Measurements from ENCODE around the gene GSPT1.

DNA sequence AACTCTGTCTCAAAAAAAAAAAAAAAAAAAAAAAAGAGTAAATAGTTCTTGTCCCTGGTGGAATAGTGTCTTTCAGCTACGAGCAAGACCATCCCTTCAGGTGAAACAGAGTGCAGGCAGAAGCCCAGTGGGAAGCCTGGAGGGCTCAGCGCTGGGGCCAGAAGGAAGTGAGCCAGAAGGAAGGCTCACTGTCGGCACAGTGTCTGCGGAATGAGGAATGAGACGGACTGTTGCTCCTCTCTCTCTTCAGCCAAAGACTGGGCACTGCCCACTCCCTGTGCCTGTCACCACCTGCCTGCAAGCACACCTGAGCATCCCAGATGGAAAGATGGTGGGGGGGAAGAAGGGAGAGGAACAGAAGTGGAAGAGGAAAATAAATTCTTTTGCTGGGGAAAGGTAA, 71.9 kb downstream of the GSPT1 start:
- TF ChIP-seq POLR2A (IDR thresholded peaks at IDR 0.05; ENCODE audit: low read length) (no peak), GATA1 (IDR thresholded peaks at IDR 0.05; ENCODE audit: low read depth, low read length) (no peak)

All from erythroblast (primary cell).